NCI-H1092 treated with DMSO at 0.1 percent for 48 hours (cell line): ENCODE results near the gene ANKRD18B.
"Not testable (repeated sequence)": the region's sequence is repeated elsewhere in the genome, so short reads cannot be mapped to it uniquely, and the experiment has no call there.

ENCODE experiments used
- DNase-seq: peaks from one replicate; lab custom pipeline; 2025; lab: John Stamatoyannopoulos, UW

Gene ANKRD18B

GRCh38 chr9:33533958-33534357 is 9.9 kb downstream of the ANKRD18B start:
- DNase-seq: not testable (repeated sequence)

GRCh38 chr9:33535541-33535940 is 11.5 kb downstream of the ANKRD18B start:
- no peak for DNase-seq

GRCh38 chr9:33543463-33543862 is 19.4 kb downstream of the ANKRD18B start:
- DNase-seq: not testable (repeated sequence)

- DNase-seq: not testable (repeated sequence)
These were observed 21.7 kb downstream of the ANKRD18B start for GRCh38 chr9:33545715-33546114.

GRCh38 chr9:33548816-33549215 is 24.8 kb downstream of the ANKRD18B start:
- DNase-seq: not testable (repeated sequence)

GRCh38 chr9:33549418-33549817 is 25.4 kb downstream of the ANKRD18B start:
- not testable (repeated sequence) for DNase-seq

GRCh38 chr9:33551183-33551582 is 27.1 kb downstream of the ANKRD18B start:
- DNase-seq: not testable (repeated sequence)

GRCh38 chr9:33552315-33552725 is 28.3 kb downstream of the ANKRD18B start:
- not testable (repeated sequence) for DNase-seq

- not testable (repeated sequence) for DNase-seq
These were observed 36.2 kb downstream of the ANKRD18B start for GRCh38 chr9:33560217-33560616.

GRCh38 chr9:33562196-33562595 is 38.1 kb downstream of the ANKRD18B start:
- not testable (repeated sequence) for DNase-seq

GRCh38 chr9:33567776-33568175 is 43.7 kb downstream of the ANKRD18B start:
- DNase-seq: not testable (repeated sequence)

- DNase-seq: not testable (repeated sequence)
These were observed 53.7 kb downstream of the ANKRD18B start for GRCh38 chr9:33577786-33578185.

GRCh38 chr9:33579996-33580395 is 55.9 kb downstream of the ANKRD18B start:
- not testable (repeated sequence) for DNase-seq

GRCh38 chr9:33582686-33583085 is 58.6 kb downstream of the ANKRD18B start:
- DNase-seq: not testable (repeated sequence)

GRCh38 chr9:33586128-33586527 is 62.1 kb downstream of the ANKRD18B start:
- DNase-seq: not testable (repeated sequence)

GRCh38 chr9:33587799-33588198 is 63.7 kb downstream of the ANKRD18B start:
- not testable (repeated sequence) for DNase-seq

- not testable (repeated sequence) for DNase-seq
These were observed 64.8 kb downstream of the ANKRD18B start for GRCh38 chr9:33588876-33589275.

- DNase-seq: not testable (repeated sequence)
These were observed 66.8 kb downstream of the ANKRD18B start for GRCh38 chr9:33590857-33591256.

GRCh38 chr9:33596974-33597373 is 72.9 kb downstream of the ANKRD18B start:
- DNase-seq: not testable (repeated sequence)

GRCh38 chr9:33597386-33597785 is 73.3 kb downstream of the ANKRD18B start:
- DNase-seq: not testable (repeated sequence)

GRCh38 chr9:33598796-33599379 is 74.8 kb downstream of the ANKRD18B start:
- not testable (repeated sequence) for DNase-seq

- DNase-seq: not testable (repeated sequence)
These were observed 76.9 kb downstream of the ANKRD18B start for GRCh38 chr9:33600911-33601310.

- DNase-seq: peak; percentile 18
These were observed 80.2 kb downstream of the ANKRD18B start for GRCh38 chr9:33604249-33604648.

- DNase-seq: not testable (repeated sequence)
These were observed 80.9 kb downstream of the ANKRD18B start for GRCh38 chr9:33604936-33605335.
